Liver (tissue), 3 donors: ENCODE measurements around the gene TRIP12.
"Not testable (repeated sequence)": the region's sequence is repeated elsewhere in the genome, so short reads cannot be mapped to it uniquely, and the experiment has no call there.

Experiments
- EGR1 ChIP-seq, 2 donors: IDR thresholded peaks; 2 replicates each; pipeline ENCODE4 v1.6.1; 2016 to 2018; ENCODE audit warnings: antibody characterized with exemption in 2 of 2, low read depth in 2 of 2
- TF ChIP-seq, protein P1 (sequence below): IDR thresholded peaks from 2 replicates; pipeline ENCODE4 v1.6.1; 2016; ENCODE audit warnings: antibody characterized with exemption, mild to moderate bottlenecking
- TF ChIP-seq, protein P2 (sequence below): fragments of 150-350 bp; IDR thresholded peaks from 2 replicates; pipeline ENCODE4 v1.5.1; 2017; ENCODE audit warnings: improper control_type of control experiment, low read depth, low read length; ENCODE audit not compliant: missing input control
- donor health status: healthy.
- donor health status: healthy.

DNA sequence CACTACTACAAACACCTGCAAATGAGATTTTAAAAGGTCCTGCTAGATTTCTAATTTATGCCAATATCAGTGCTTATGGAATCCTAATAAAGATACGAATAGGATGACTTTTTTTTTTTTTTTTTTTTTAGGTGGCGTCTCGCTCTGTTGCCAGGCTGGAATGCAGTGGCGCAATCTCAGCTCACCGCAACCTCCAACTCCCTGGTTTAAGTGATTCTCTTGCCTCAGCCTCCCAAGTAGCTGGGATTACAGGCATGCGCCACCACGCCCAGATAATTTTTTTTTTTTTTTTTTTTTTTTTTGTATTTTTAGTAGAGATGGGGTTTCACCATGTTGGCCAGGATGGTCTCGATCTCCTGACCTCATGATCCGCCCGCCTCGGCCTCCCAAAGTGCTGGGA lies 135.5 kb downstream of the TRIP12 start:
- TF ChIP-seq, protein P1, sequence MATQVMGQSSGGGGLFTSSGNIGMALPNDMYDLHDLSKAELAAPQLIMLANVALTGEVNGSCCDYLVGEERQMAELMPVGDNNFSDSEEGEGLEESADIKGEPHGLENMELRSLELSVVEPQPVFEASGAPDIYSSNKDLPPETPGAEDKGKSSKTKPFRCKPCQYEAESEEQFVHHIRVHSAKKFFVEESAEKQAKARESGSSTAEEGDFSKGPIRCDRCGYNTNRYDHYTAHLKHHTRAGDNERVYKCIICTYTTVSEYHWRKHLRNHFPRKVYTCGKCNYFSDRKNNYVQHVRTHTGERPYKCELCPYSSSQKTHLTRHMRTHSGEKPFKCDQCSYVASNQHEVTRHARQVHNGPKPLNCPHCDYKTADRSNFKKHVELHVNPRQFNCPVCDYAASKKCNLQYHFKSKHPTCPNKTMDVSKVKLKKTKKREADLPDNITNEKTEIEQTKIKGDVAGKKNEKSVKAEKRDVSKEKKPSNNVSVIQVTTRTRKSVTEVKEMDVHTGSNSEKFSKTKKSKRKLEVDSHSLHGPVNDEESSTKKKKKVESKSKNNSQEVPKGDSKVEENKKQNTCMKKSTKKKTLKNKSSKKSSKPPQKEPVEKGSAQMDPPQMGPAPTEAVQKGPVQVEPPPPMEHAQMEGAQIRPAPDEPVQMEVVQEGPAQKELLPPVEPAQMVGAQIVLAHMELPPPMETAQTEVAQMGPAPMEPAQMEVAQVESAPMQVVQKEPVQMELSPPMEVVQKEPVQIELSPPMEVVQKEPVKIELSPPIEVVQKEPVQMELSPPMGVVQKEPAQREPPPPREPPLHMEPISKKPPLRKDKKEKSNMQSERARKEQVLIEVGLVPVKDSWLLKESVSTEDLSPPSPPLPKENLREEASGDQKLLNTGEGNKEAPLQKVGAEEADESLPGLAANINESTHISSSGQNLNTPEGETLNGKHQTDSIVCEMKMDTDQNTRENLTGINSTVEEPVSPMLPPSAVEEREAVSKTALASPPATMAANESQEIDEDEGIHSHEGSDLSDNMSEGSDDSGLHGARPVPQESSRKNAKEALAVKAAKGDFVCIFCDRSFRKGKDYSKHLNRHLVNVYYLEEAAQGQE, result not testable (repeated sequence)
- TF ChIP-seq EGR1 (IDR thresholded peaks at IDR 0.05; ENCODE audit: low read depth in 2 of 2), result not testable (repeated sequence)
- TF ChIP-seq, protein P2, sequence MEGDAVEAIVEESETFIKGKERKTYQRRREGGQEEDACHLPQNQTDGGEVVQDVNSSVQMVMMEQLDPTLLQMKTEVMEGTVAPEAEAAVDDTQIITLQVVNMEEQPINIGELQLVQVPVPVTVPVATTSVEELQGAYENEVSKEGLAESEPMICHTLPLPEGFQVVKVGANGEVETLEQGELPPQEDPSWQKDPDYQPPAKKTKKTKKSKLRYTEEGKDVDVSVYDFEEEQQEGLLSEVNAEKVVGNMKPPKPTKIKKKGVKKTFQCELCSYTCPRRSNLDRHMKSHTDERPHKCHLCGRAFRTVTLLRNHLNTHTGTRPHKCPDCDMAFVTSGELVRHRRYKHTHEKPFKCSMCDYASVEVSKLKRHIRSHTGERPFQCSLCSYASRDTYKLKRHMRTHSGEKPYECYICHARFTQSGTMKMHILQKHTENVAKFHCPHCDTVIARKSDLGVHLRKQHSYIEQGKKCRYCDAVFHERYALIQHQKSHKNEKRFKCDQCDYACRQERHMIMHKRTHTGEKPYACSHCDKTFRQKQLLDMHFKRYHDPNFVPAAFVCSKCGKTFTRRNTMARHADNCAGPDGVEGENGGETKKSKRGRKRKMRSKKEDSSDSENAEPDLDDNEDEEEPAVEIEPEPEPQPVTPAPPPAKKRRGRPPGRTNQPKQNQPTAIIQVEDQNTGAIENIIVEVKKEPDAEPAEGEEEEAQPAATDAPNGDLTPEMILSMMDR, result not testable (repeated sequence)
